ENCODE measurements around the gene PIGB. TPM values are rescaled to one million over a fixed set of nuclear protein-coding genes. Genes with fewer than 3 reads are reported as not detected.

PIGB gene
- total and polyA plus RNA-seq, 2 of the 13 experiments (the other 11 are each of a cell fraction or from before 2014, with no cell fraction given), result 14.5 to 19.1 TPM

GRCh38 chr15:55289011-55289745, 29.8 kb upstream of the PIGB start (continued):
- no peak for TF ChIP-seq ZKSCAN8 (CRISPR knock-in tag; IDR thresholded peaks at IDR 0.05; ENCODE audit: borderline replicate concordance)
- no peak for TF ChIP-seq ZNF225 (CRISPR knock-in tag; IDR thresholded peaks at IDR 0.05)
- no peak for TF ChIP-seq NFYC (CRISPR knock-in tag; IDR thresholded peaks at IDR 0.05)
- no peak for TF ChIP-seq FIP1L1 (IDR thresholded peaks at IDR 0.05; ENCODE audit: borderline replicate concordance, insufficient read depth, low read depth, low read length)
- no peak for TF ChIP-seq HCFC1 (IDR thresholded peaks at IDR 0.05; ENCODE audit: low read depth, low read length)
- TF ChIP-seq BRD4 (CRISPR knock-in tag; IDR thresholded peaks at IDR 0.05), result 0 out of 2 replicates have a peak, but pooled peaks have one; percentile 31
- no peak for TF ChIP-seq PBX3 (CRISPR knock-in tag; IDR thresholded peaks at IDR 0.05; ENCODE audit: borderline replicate concordance)
- no peak for TF ChIP-seq JUND (CRISPR knock-in tag; IDR thresholded peaks at IDR 0.05)
- TF ChIP-seq ZFY (CRISPR knock-in tag; IDR thresholded peaks at IDR 0.05), result no peak
- peak; percentile 74; the same call in 1 of the 2 replicates for TF ChIP-seq ZNF687 (CRISPR knock-in tag; IDR thresholded peaks at IDR 0.05)
- peak; percentile 18; the same call in 1 of the 2 replicates for TF ChIP-seq HOXD1 (CRISPR knock-in tag; IDR thresholded peaks at IDR 0.05)
- TF ChIP-seq ZHX1 (CRISPR knock-in tag; IDR thresholded peaks at IDR 0.05; ENCODE audit: low read depth), result no peak
- TF ChIP-seq RFX3 (CRISPR knock-in tag; IDR thresholded peaks at IDR 0.05), result no peak
- TF ChIP-seq ZNF101 (CRISPR knock-in tag; IDR thresholded peaks at IDR 0.05; ENCODE audit: borderline replicate concordance, low read depth), result no peak
- TF ChIP-seq WIZ (CRISPR knock-in tag; IDR thresholded peaks at IDR 0.05), result no peak
- TF ChIP-seq SIN3A (IDR thresholded peaks at IDR 0.05; ENCODE audit: borderline replicate concordance, low read depth, low read length), result peak; percentile 28; the same call in 1 of the 2 replicates
- TF ChIP-seq CENPBD1 (CRISPR knock-in tag; IDR thresholded peaks at IDR 0.05; ENCODE audit: borderline replicate concordance, low read depth), result no peak

All from HepG2 (cell line).